Mucosa of rectum (tissue), 2 donors: ENCODE measurements around the gene UBR7.

Experiments used
- H3K27ac ChIP-seq, 2 donors: one replicate each; pipeline ENCODE4 v1.7.0; 2013; ENCODE audit warnings: inconsistent platforms in 2 of 2, low read depth in 2 of 2, low read length in 2 of 2
- H3K27me3 ChIP-seq, 2 donors: one replicate each; pipeline ENCODE4 v1.7.0; 2013; ENCODE audit warnings: low read length in 2 of 2; ENCODE audit not compliant: control insufficient read depth in 2 of 2, insufficient read depth in 2 of 2
- H3K36me3 ChIP-seq, 2 donors: one replicate each; pipeline ENCODE4 v1.7.0; 2013; ENCODE audit warnings: low read length in 2 of 2; ENCODE audit not compliant: control insufficient read depth in 2 of 2, insufficient read depth in 2 of 2
- H3K4me1 ChIP-seq, 2 donors: one replicate each; pipeline ENCODE4 v1.7.0; 2013; ENCODE audit warnings: low read length in 2 of 2, mild to moderate bottlenecking in 1 of 2; ENCODE audit not compliant: control insufficient read depth in 2 of 2, insufficient read depth in 2 of 2
- H3K4me3 ChIP-seq, 2 donors: one replicate each; pipeline ENCODE4 v1.7.0; 2013; ENCODE audit warnings: low read length in 2 of 2
- H3K9ac ChIP-seq, 2 donors: one replicate each; pipeline ENCODE4 v1.7.0; 2013; ENCODE audit warnings: low read length in 2 of 2, low read depth in 1 of 2, mild to moderate bottlenecking in 1 of 2
- H3K9me3 ChIP-seq, 2 donors: one replicate each; pipeline ENCODE4 v1.7.0; 2013; ENCODE audit warnings: low read length in 2 of 2; ENCODE audit not compliant: control insufficient read depth in 2 of 2
- donor health status: healthy.
- donor health status: Normal muscosa, but diverticular disease.

The UBR7 gene

GRCh38 chr14:93249128-93249831 lies 42.2 kb downstream of the UBR7 start:
- H3K27me3 ChIP-seq, result no peaks in the 10 kb centered on the region
- H3K9me3 ChIP-seq, result no peaks in the 10 kb centered on the region
- H3K9ac ChIP-seq, result no peak overlapping the region
- H3K27ac ChIP-seq, result no peak overlapping the region
- H3K4me1 ChIP-seq, result no peaks in the 10 kb centered on the region
- peaks cover 34 to 66% of the 10 kb centered on the region in 2 donors for H3K36me3 ChIP-seq
- no peak overlapping the region for H3K4me3 ChIP-seq

- no peaks in the 10 kb centered on the region for H3K27me3 ChIP-seq
- H3K9ac ChIP-seq, result no peak overlapping the region
- no peaks in the 10 kb centered on the region for H3K9me3 ChIP-seq
- H3K27ac ChIP-seq, result no peak overlapping the region
- H3K4me1 ChIP-seq, result no peaks in the 10 kb centered on the region
- H3K36me3 ChIP-seq, result peaks cover 15 to 27% of the 10 kb centered on the region in 2 donors
- H3K4me3 ChIP-seq, result no peak overlapping the region
Measured at GRCh38 chr14:93262446-93262845, 55.4 kb downstream of the UBR7 start.

DNA sequence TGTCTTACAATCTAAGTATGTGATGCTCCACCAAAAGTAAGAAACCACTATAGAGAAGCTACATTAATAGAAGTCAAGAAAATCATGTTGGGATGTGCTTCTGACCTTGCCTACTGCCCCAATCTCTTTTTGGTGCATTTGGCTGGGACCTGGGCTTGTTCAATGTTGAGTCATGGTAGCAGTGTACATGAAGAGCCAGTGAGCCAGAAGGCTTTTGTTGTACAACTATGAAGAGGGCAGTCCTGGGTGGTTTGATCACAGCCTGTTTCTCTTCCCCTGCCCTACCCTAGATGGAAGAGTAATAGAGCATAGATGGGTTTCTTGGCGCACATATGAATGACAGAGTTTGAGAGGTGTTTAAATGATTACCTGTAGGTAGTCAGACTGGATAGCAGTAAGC lies 56.4 kb downstream of the UBR7 start:
- H3K9me3 ChIP-seq, result no peaks in the 10 kb centered on the region
- no peak overlapping the region for H3K27ac ChIP-seq
- peaks cover 15 to 27% of the 10 kb centered on the region in 2 donors for H3K36me3 ChIP-seq
- no peak overlapping the region for H3K4me3 ChIP-seq
- no peak overlapping the region for H3K9ac ChIP-seq
- H3K27me3 ChIP-seq, result no peaks in the 10 kb centered on the region
- H3K4me1 ChIP-seq, result no peaks in the 10 kb centered on the region

GRCh38 chr14:93266127-93266526 lies 59.1 kb downstream of the UBR7 start:
- Histone ChIP-seq H3K4me3 (no peak overlapping the region), H3K27me3 (no peaks in the 10 kb centered on the region), H3K4me1 (no peaks in the 10 kb centered on the region)

DNA sequence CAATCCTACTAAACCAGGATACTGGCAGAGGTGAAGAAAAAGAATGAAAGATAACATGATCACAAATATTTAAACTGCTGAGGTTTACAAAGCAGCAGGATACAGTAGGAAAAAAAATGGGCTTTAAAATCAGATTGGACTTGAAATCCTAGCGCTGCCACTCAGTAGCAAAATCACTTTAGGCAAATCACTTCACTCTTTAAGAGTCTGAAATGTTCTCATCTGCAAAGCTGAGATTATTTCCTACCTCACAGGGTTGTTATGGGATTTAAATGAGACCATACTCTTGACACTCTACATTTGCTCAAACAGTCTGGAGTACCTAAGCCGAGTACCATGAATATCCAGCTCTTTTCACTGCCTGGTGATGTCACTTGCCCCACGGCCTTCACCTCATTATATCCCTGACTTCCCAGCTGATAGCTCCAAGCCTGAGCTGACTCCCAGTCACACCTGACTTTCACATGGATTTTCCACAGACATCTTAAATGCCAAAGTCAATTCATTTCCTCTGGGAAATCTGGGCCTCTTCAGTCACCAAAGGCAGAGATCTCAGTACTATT lies 60.2 kb downstream of the UBR7 start:
- no peak overlapping the region for H3K9ac ChIP-seq
- peaks cover 10 to 18% of the 10 kb centered on the region in 2 donors for H3K36me3 ChIP-seq
- H3K27me3 ChIP-seq, result no peaks in the 10 kb centered on the region
- H3K4me3 ChIP-seq, result no peak overlapping the region
- no peaks in the 10 kb centered on the region for H3K9me3 ChIP-seq
- no peak overlapping the region for H3K27ac ChIP-seq
- H3K4me1 ChIP-seq, result no peaks in the 10 kb centered on the region

More at GRCh38 chr14:93266127-93266526, 59.1 kb downstream of the UBR7 start:
- Histone ChIP-seq H3K9ac (no peak overlapping the region), H3K9me3 (no peaks in the 10 kb centered on the region), H3K36me3 (peaks cover 12 to 25% of the 10 kb centered on the region in 2 donors), H3K27ac (no peak overlapping the region)

GRCh38 chr14:93268406-93268805 lies 61.4 kb downstream of the UBR7 start:
- no peaks in the 10 kb centered on the region for H3K27me3 ChIP-seq
- no peaks in the 10 kb centered on the region for H3K9me3 ChIP-seq
- peaks cover 3 to 9% of the 10 kb centered on the region in 2 donors for H3K36me3 ChIP-seq
- H3K9ac ChIP-seq, result no peak overlapping the region
- no peak overlapping the region for H3K4me3 ChIP-seq
- no peaks in the 10 kb centered on the region for H3K4me1 ChIP-seq
- no peak overlapping the region for H3K27ac ChIP-seq

- Histone ChIP-seq H3K4me1 (no peaks in the 10 kb centered on the region), H3K9me3 (no peaks in the 10 kb centered on the region), H3K27me3 (no peaks in the 10 kb centered on the region), H3K27ac (no peak overlapping the region), H3K9ac (no peak overlapping the region), H3K4me3 (no peak overlapping the region), H3K36me3 (peaks cover 0 to 7% of the 10 kb centered on the region in 2 donors)
Measured at GRCh38 chr14:93269341-93270068, 62.4 kb downstream of the UBR7 start.

DNA sequence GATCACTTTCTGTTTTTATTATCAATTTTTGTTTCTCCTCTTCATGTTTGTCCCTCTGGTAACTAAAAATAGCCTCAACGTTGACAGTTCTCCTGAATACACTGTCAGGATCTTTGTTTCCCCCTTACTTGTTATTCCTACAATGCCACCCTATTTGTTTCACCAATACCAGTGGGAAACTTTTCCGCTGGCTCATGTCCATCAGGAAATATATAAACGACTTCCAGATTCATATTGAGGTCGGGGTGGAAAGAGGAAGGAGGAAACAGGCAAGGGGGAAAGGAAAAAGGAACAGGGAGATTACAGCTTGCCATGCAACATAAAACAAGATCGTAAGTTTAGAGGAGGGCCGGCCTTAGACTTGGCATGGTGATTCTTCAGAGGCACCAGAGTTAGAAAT lies 64.1 kb downstream of the UBR7 start:
- no peaks in the 10 kb centered on the region for H3K27me3 ChIP-seq
- no peaks in the 10 kb centered on the region for H3K9me3 ChIP-seq
- H3K27ac ChIP-seq, result no peak overlapping the region
- H3K36me3 ChIP-seq, result peaks cover 0 to 5% of the 10 kb centered on the region in 2 donors
- H3K9ac ChIP-seq, result no peak overlapping the region
- H3K4me3 ChIP-seq, result no peak overlapping the region
- no peaks in the 10 kb centered on the region for H3K4me1 ChIP-seq

DNA sequence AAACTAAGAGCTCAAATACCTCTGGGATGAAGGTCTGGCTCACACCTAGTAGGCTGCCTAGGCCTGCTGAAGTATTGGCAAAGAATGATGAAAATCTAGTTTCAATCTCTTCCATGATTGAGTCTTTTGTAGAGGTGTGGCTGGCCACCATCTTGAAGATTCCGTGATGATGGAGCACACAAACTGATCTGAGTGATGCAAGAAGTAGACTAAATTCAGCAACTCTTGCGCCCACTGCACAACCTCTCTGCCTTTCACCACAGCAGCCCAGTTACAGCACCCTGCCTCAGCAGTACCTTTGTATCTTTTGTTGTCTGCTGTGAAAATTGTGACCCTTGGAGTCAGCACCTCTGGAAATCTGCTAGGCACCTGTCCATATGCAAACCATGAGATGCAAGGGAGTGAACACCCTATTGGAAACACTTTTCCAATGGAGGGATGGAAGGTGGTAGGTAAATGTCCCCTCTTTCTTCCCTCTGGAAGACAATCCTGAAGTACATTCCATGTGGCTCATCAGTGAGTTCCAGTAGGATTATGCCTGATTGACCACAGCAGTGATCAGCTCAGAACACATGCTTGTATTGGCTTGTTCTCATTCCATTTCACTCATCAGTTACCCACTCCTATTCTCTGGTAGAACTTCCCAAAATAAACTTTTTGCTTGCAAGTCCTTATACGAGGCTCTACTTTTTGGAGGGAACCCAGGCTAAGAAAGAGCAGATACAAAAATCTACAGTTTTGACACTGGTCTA lies 67.2 kb downstream of the UBR7 start:
- Histone ChIP-seq H3K27me3 (no peaks in the 10 kb centered on the region), H3K36me3 (peaks cover 0 to 3% of the 10 kb centered on the region in 2 donors), H3K9me3 (no peaks in the 10 kb centered on the region), H3K4me3 (no peak overlapping the region), H3K9ac (no peak overlapping the region), H3K27ac (no peak overlapping the region), H3K4me1 (no peaks in the 10 kb centered on the region)
